ENCODE measurements around the gene PSMG4. TPM values are rescaled to one million over a fixed set of nuclear protein-coding genes. Genes with fewer than 3 reads are reported as not detected.
"Not testable (repeated sequence)": the region's sequence is repeated elsewhere in the genome, so short reads cannot be mapped to it uniquely, and the experiment has no call there.

The PSMG4 gene
- total and polyA plus RNA-seq, 4 donors, result 13.9 to 40.6 (median 26.9) TPM

- Histone ChIP-seq H3K9me3 (ENCODE audit: control insufficient read depth, insufficient read depth, low read length) (no peaks in the 10 kb centered on the region), H3K27me3 (ENCODE audit: control insufficient read depth, insufficient read depth, low read length) (no peaks in the 10 kb centered on the region), H3K4me1 (ENCODE audit: control insufficient read depth, insufficient read depth, low read length) (peaks cover 50% of the 10 kb centered on the region), H3K4me3 (ENCODE audit: low read depth, low read length) (no peak overlapping the region), H3K27ac (ENCODE audit: low read depth, low read length) (no peak overlapping the region), H3K36me3 (ENCODE audit: control insufficient read depth, insufficient read depth, low read length) (peaks cover 10% of the 10 kb centered on the region)
- 78% methylated on average over 23 of the region's 24 CpGs for WGBS (ENCODE audit: insufficient coverage)
- no peak for DNase-seq (ENCODE audit: low read depth in 4 of 6, low spot score in 6 of 6)
These were observed 20.7 kb upstream of the PSMG4 start for GRCh38 chr6:3237761-3238662.

GRCh38 chr6:3239110-3239830, 19.5 kb upstream of the PSMG4 start:
- Histone ChIP-seq H3K27ac (ENCODE audit: low read depth, low read length) (no peak overlapping the region), H3K4me1 (ENCODE audit: control insufficient read depth, insufficient read depth, low read length) (peaks cover 59% of the 10 kb centered on the region), H3K27me3 (ENCODE audit: control insufficient read depth, insufficient read depth, low read length) (no peaks in the 10 kb centered on the region), H3K36me3 (ENCODE audit: control insufficient read depth, insufficient read depth, low read length) (peaks cover 10% of the 10 kb centered on the region), H3K9me3 (ENCODE audit: control insufficient read depth, insufficient read depth, low read length) (no peaks in the 10 kb centered on the region), H3K4me3 (ENCODE audit: low read depth, low read length) (no peak overlapping the region)
- DNase-seq (ENCODE audit: low read depth in 4 of 6, low spot score in 6 of 6), result no peak
- WGBS (ENCODE audit: insufficient coverage), result 58% methylated on average over 10 of the region's 13 CpGs

- H3K4me3 ChIP-seq (ENCODE audit: low read depth, low read length), result no peak overlapping the region
- H3K9me3 ChIP-seq (ENCODE audit: control insufficient read depth, insufficient read depth, low read length), result no peaks in the 10 kb centered on the region
- no peak for DNase-seq (ENCODE audit: low read depth in 4 of 6, low spot score in 6 of 6)
- 39% methylated on average over 4 of the region's 7 CpGs for WGBS (ENCODE audit: insufficient coverage)
- H3K27me3 ChIP-seq (ENCODE audit: control insufficient read depth, insufficient read depth, low read length), result no peaks in the 10 kb centered on the region
- no peak overlapping the region for H3K27ac ChIP-seq (ENCODE audit: low read depth, low read length)
- peaks cover 48% of the 10 kb centered on the region for H3K4me1 ChIP-seq (ENCODE audit: control insufficient read depth, insufficient read depth, low read length)
- peaks cover 10% of the 10 kb centered on the region for H3K36me3 ChIP-seq (ENCODE audit: control insufficient read depth, insufficient read depth, low read length)
These were observed 18.2 kb upstream of the PSMG4 start for GRCh38 chr6:3240595-3240994.

- not testable (repeated sequence) for H3K27me3 ChIP-seq (ENCODE audit: control insufficient read depth, insufficient read depth, low read length); DNase-seq (ENCODE audit: low read depth in 4 of 6, low spot score in 6 of 6); H3K9me3 ChIP-seq (ENCODE audit: control insufficient read depth, insufficient read depth, low read length); H3K4me3 ChIP-seq (ENCODE audit: low read depth, low read length); H3K36me3 ChIP-seq (ENCODE audit: control insufficient read depth, insufficient read depth, low read length); H3K27ac ChIP-seq (ENCODE audit: low read depth, low read length)
- no CpG with 5 or more reads among the region's 4 CpGs for WGBS (ENCODE audit: insufficient coverage)
- peaks cover 51% of the 10 kb centered on the region for H3K4me1 ChIP-seq (ENCODE audit: control insufficient read depth, insufficient read depth, low read length)
These were observed 17.0 kb upstream of the PSMG4 start for GRCh38 chr6:3241745-3242144.

GRCh38 chr6:3242768-3243167, 16.0 kb upstream of the PSMG4 start:
- Histone ChIP-seq H3K27me3 (ENCODE audit: control insufficient read depth, insufficient read depth, low read length) (no peaks in the 10 kb centered on the region), H3K4me3 (ENCODE audit: low read depth, low read length) (no peak overlapping the region), H3K36me3 (ENCODE audit: control insufficient read depth, insufficient read depth, low read length) (peaks cover 10% of the 10 kb centered on the region), H3K9me3 (ENCODE audit: control insufficient read depth, insufficient read depth, low read length) (no peaks in the 10 kb centered on the region), H3K27ac (ENCODE audit: low read depth, low read length) (peak overlapping the region; percentile 26), H3K4me1 (ENCODE audit: control insufficient read depth, insufficient read depth, low read length) (peaks cover 55% of the 10 kb centered on the region)
- peak in 1 of 6 donors; percentile 73 for DNase-seq (ENCODE audit: low read depth in 4 of 6, low spot score in 6 of 6)
- no CpG with 5 or more reads among the region's 4 CpGs for WGBS (ENCODE audit: insufficient coverage)

- Histone ChIP-seq H3K9me3 (ENCODE audit: control insufficient read depth, insufficient read depth, low read length) (no peaks in the 10 kb centered on the region), H3K27me3 (ENCODE audit: control insufficient read depth, insufficient read depth, low read length) (no peaks in the 10 kb centered on the region), H3K4me1 (ENCODE audit: control insufficient read depth, insufficient read depth, low read length) (peaks cover 63% of the 10 kb centered on the region), H3K27ac (ENCODE audit: low read depth, low read length) (no peak overlapping the region), H3K4me3 (ENCODE audit: low read depth, low read length) (no peak overlapping the region), H3K36me3 (ENCODE audit: control insufficient read depth, insufficient read depth, low read length) (peaks cover 2% of the 10 kb centered on the region)
- no peak for DNase-seq (ENCODE audit: low read depth in 4 of 6, low spot score in 6 of 6)
- WGBS (ENCODE audit: insufficient coverage), result 100% methylated on average over 2 of the region's 8 CpGs
These were observed 14.5 kb upstream of the PSMG4 start for GRCh38 chr6:3244003-3244831.

GRCh38 chr6:3244832-3245161, 13.9 kb upstream of the PSMG4 start:
- not testable (repeated sequence) for H3K36me3 ChIP-seq (ENCODE audit: control insufficient read depth, insufficient read depth, low read length); H3K4me3 ChIP-seq (ENCODE audit: low read depth, low read length); H3K27ac ChIP-seq (ENCODE audit: low read depth, low read length); H3K9me3 ChIP-seq (ENCODE audit: control insufficient read depth, insufficient read depth, low read length); DNase-seq (ENCODE audit: low read depth in 4 of 6, low spot score in 6 of 6); H3K27me3 ChIP-seq (ENCODE audit: control insufficient read depth, insufficient read depth, low read length)
- peaks cover 65% of the 10 kb centered on the region for H3K4me1 ChIP-seq (ENCODE audit: control insufficient read depth, insufficient read depth, low read length)
- WGBS (ENCODE audit: insufficient coverage), result 100% methylated on average over 2 of the region's 7 CpGs

GRCh38 chr6:3245216-3245615, 13.5 kb upstream of the PSMG4 start:
- no peaks in the 10 kb centered on the region for H3K36me3 ChIP-seq (ENCODE audit: control insufficient read depth, insufficient read depth, low read length)
- H3K4me3 ChIP-seq (ENCODE audit: low read depth, low read length), result no peak overlapping the region
- 83% methylated on average over 2 of the region's 5 CpGs for WGBS (ENCODE audit: insufficient coverage)
- no peak for DNase-seq (ENCODE audit: low read depth in 4 of 6, low spot score in 6 of 6)
- peaks cover 69% of the 10 kb centered on the region for H3K4me1 ChIP-seq (ENCODE audit: control insufficient read depth, insufficient read depth, low read length)
- H3K9me3 ChIP-seq (ENCODE audit: control insufficient read depth, insufficient read depth, low read length), result no peaks in the 10 kb centered on the region
- H3K27ac ChIP-seq (ENCODE audit: low read depth, low read length), result no peak overlapping the region
- no peaks in the 10 kb centered on the region for H3K27me3 ChIP-seq (ENCODE audit: control insufficient read depth, insufficient read depth, low read length)

- peak; percentile 85 to 98 (median 87) for DNase-seq (ENCODE audit: low read depth in 4 of 6, low spot score in 6 of 6)
- peak overlapping the region; percentile 93 for H3K27ac ChIP-seq (ENCODE audit: low read depth, low read length)
These were observed 11.2 kb upstream of the PSMG4 start for GRCh38 chr6:3247255-3248146.

More at GRCh38 chr6:3247255-3248146, 11.2 kb upstream of the PSMG4 start:
- Histone ChIP-seq H3K4me1 (ENCODE audit: control insufficient read depth, insufficient read depth, low read length) (peaks cover 83% of the 10 kb centered on the region), H3K4me3 (ENCODE audit: low read depth, low read length) (peak overlapping the region; percentile 47), H3K36me3 (ENCODE audit: control insufficient read depth, insufficient read depth, low read length) (no peaks in the 10 kb centered on the region), H3K27me3 (ENCODE audit: control insufficient read depth, insufficient read depth, low read length) (no peaks in the 10 kb centered on the region), H3K9me3 (ENCODE audit: control insufficient read depth, insufficient read depth, low read length) (no peaks in the 10 kb centered on the region)
- 5% methylated on average over 32 of the region's 36 CpGs for WGBS (ENCODE audit: insufficient coverage)
